ENCODE data around the gene MMAB. TPM values are rescaled to one million over a fixed set of nuclear protein-coding genes. Genes with fewer than 3 reads are reported as not detected.

MMAB gene
- total RNA-seq, 1 donor: 34.4 TPM

DNA sequence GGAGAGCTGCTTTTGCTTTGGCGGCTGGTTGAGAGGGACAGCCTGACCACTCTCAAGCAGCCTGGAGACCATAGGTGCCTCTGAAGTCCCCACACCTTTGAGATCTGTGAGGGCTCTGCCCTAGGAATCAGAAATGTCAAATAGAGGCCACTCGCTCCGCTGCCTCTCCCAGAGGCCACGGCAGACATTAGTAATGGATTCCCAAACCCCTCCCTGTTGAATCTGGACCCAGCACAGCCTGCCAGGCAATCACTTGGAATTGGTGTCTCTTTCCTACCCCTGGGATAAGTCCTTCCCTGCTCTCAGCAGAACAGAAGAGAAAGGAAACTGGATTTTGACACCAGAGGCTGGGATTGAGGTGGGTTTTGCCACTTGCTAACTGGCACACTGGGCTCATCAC is 25.0 kb downstream of the MMAB start:
- no peak overlapping the region for H3K27ac ChIP-seq (ENCODE audit: low read depth, low read length)
- no peaks in the 10 kb centered on the region for H3K79me2 ChIP-seq (ENCODE audit: insufficient read depth, low read length)
- H4K20me1 ChIP-seq (ENCODE audit: insufficient read depth, low read length): no peaks in the 10 kb centered on the region
- H3K9me3 ChIP-seq (ENCODE audit: low read depth, low read length): no peaks in the 10 kb centered on the region
- DNase-seq (ENCODE audit: insufficient read length, low spot score, missing footprints): peak; percentile 84
- H3K27me3 ChIP-seq (ENCODE audit: insufficient read depth, low read length): peaks cover 28% of the 10 kb centered on the region
- H3K4me1 ChIP-seq (ENCODE audit: insufficient read depth, low read length): peaks cover 11% of the 10 kb centered on the region
- TF ChIP-seq CTCF (IDR thresholded peaks at IDR 0.05; ENCODE audit: extremely low read depth, low read depth, low read length): no peak
- H3K4me3 ChIP-seq (ENCODE audit: insufficient read depth, low read length): no peak overlapping the region
- H2AFZ ChIP-seq (ENCODE audit: low read length): no peak overlapping the region
- no peaks in the 10 kb centered on the region for H3K36me3 ChIP-seq (ENCODE audit: insufficient read depth, low read length)
- no peak overlapping the region for H3K4me2 ChIP-seq (ENCODE audit: insufficient read depth, low read length)

GRCh38 chr12:109547286-109547685 is 26.0 kb downstream of the MMAB start:
- no peak for DNase-seq (ENCODE audit: insufficient read length, low spot score, missing footprints)
- H3K4me3 ChIP-seq (ENCODE audit: insufficient read depth, low read length): no peak overlapping the region
- H3K36me3 ChIP-seq (ENCODE audit: insufficient read depth, low read length): no peaks in the 10 kb centered on the region
- H3K27ac ChIP-seq (ENCODE audit: low read depth, low read length): no peak overlapping the region
- H3K4me1 ChIP-seq (ENCODE audit: insufficient read depth, low read length): peaks cover 11% of the 10 kb centered on the region
- peaks cover 22% of the 10 kb centered on the region for H3K27me3 ChIP-seq (ENCODE audit: insufficient read depth, low read length)
- TF ChIP-seq CTCF (IDR thresholded peaks at IDR 0.05; ENCODE audit: extremely low read depth, low read depth, low read length): no peak
- H2AFZ ChIP-seq (ENCODE audit: low read length): no peak overlapping the region
- H3K4me2 ChIP-seq (ENCODE audit: insufficient read depth, low read length): no peak overlapping the region
- H3K79me2 ChIP-seq (ENCODE audit: insufficient read depth, low read length): no peaks in the 10 kb centered on the region
- no peaks in the 10 kb centered on the region for H4K20me1 ChIP-seq (ENCODE audit: insufficient read depth, low read length)
- H3K9me3 ChIP-seq (ENCODE audit: low read depth, low read length): no peaks in the 10 kb centered on the region

- H3K79me2 ChIP-seq (ENCODE audit: insufficient read depth, low read length): no peaks in the 10 kb centered on the region
- H3K9me3 ChIP-seq (ENCODE audit: low read depth, low read length): no peaks in the 10 kb centered on the region
- no peak for DNase-seq (ENCODE audit: insufficient read length, low spot score, missing footprints)
- peaks cover 15% of the 10 kb centered on the region for H3K4me1 ChIP-seq (ENCODE audit: insufficient read depth, low read length)
- no peak overlapping the region for H3K27ac ChIP-seq (ENCODE audit: low read depth, low read length)
- no peak overlapping the region for H3K4me3 ChIP-seq (ENCODE audit: insufficient read depth, low read length)
- peaks cover 22% of the 10 kb centered on the region for H3K27me3 ChIP-seq (ENCODE audit: insufficient read depth, low read length)
- no peak overlapping the region for H2AFZ ChIP-seq (ENCODE audit: low read length)
- H4K20me1 ChIP-seq (ENCODE audit: insufficient read depth, low read length): no peaks in the 10 kb centered on the region
- no peaks in the 10 kb centered on the region for H3K36me3 ChIP-seq (ENCODE audit: insufficient read depth, low read length)
- TF ChIP-seq CTCF (IDR thresholded peaks at IDR 0.05; ENCODE audit: extremely low read depth, low read depth, low read length): no peak
- no peak overlapping the region for H3K4me2 ChIP-seq (ENCODE audit: insufficient read depth, low read length)
These were observed 27.5 kb downstream of the MMAB start for GRCh38 chr12:109545826-109546225.

GRCh38 chr12:109544955-109545531 is 28.3 kb downstream of the MMAB start:
- Histone ChIP-seq H3K4me2 (ENCODE audit: insufficient read depth, low read length) (peak overlapping the region; percentile 2), H3K9me3 (ENCODE audit: low read depth, low read length) (no peaks in the 10 kb centered on the region), H3K79me2 (ENCODE audit: insufficient read depth, low read length) (no peaks in the 10 kb centered on the region), H4K20me1 (ENCODE audit: insufficient read depth, low read length) (no peaks in the 10 kb centered on the region), H3K36me3 (ENCODE audit: insufficient read depth, low read length) (no peaks in the 10 kb centered on the region), H3K4me3 (ENCODE audit: insufficient read depth, low read length) (no peak overlapping the region), H3K4me1 (ENCODE audit: insufficient read depth, low read length) (peaks cover 15% of the 10 kb centered on the region), H2AFZ (ENCODE audit: low read length) (peak overlapping the region; percentile 86), H3K27ac (ENCODE audit: low read depth, low read length) (peak overlapping the region; percentile 63), H3K27me3 (ENCODE audit: insufficient read depth, low read length) (peaks cover 17% of the 10 kb centered on the region)
- DNase-seq (ENCODE audit: insufficient read length, low spot score, missing footprints): peak; percentile 93
- no peak for TF ChIP-seq CTCF (IDR thresholded peaks at IDR 0.05; ENCODE audit: extremely low read depth, low read depth, low read length)
